Limb (tissue), 2 donors: ENCODE measurements around the gene SNAPC2.

Source experiments
- DNase-seq, 2 donors: peaks; one replicate each; pipeline ENCODE4 v3.0.0-alpha.2; 2016; ENCODE audit errors: extremely low spot score in 2 of 2

Gene SNAPC2

DNA sequence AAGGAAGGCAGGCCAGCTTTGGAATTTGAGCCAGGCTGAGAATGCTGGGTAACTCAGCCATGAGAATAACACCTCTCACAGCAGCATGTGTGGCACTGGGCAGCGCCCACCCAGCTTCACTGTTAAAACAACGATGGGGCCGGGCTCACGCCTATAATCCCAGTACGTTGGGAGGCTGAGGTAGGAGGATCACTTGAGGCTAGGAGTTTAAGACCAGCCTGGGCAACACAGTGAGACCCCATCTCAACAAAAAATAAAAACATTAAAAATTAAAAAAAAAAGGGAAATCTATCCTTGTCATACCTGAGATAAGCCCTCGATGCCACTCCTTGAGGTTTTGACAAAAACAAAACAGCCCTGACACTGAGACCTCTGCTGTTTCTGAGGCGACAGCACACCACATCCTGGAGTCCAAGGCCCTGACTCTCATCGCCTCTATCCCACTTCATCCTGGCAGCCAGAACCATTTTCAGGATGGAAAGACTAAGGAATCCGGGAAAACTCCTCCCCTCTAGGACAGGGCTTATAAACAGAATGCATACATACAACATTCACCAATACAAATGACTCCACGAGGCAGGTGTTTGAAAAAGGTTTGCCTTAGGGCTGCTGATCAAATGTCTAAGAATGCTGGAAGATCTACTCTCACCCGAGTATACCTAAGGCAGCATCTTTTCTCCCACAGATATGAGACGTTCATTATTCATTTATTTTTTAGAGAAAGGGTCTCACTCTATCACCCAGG, 46.0 kb downstream of the SNAPC2 start:
- DNase-seq, result no peak

DNA sequence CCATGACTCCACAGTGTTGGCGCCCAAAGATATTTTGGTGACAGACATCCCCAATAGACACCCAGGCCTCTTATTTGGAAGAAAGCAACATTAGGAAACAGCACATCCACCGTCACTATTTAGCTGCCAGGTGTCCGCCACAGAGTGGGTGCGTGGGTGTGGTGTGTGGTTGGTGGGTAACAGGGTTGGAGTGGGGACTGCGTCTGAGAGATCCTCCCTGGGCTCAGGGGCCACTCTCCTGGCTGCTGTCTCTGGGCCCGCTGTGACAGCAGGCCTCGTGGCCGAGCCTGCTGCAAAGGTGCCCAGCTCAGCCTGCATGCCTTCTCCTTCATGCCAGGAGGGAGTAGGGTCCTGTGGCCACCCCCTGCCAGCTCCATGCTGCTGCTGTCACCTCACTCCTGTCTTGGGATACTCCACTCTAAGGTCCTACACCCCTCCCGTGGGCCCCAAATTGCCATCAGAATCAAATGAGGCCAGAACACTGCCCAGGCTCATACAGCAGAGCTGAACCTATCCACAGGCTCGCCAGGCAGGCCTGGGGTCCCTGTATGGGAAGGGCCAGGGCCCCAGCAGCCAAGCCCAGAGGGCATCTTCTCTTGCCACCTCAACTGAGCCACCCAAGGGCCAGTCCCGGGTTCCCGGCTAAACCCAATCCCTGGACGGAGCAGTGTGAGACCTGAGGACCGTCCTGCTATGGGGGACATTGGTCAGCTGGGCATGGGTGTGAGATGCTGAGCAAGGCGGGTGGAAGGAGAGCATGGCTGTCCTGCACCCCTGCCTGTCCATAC, 48.1 kb downstream of the SNAPC2 start:
- DNase-seq, result no peak

DNA sequence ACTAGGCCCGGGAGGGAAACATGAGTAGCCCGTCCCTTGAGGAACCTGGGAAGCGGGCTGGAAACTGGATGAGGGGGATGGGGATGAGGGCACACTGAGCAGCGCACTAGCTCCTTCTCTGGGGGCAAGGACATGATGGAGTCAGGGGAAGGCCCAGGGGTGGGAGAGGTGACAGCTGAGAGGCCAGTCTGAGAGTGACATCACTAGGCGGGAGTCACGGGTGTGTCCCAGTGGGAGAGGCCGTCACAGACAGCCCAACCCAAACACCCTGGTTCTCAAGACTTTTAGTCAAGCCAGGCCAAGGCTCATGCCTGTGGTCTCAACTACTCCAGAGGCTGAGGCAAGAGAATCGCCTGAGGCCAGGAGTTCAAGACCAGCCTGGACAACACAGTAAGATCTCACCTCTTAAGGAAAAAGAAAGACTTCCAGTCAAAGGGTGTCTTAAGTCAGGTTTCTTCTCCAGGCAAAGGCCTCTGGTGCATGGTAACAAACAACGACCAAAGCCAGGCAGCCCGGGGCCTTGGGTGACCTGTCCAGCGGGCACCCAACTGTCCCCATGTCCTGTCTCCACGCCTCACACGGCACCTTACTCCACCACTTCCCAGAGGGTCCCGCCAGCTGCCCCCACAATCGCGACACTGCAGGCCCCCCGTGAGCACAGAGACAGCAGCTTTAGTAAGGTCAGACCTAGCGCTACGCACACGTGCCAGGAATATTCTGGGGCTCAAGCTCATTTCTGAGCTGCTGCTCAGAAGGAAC, 48.8 kb downstream of the SNAPC2 start:
- DNase-seq, result no peak

DNA sequence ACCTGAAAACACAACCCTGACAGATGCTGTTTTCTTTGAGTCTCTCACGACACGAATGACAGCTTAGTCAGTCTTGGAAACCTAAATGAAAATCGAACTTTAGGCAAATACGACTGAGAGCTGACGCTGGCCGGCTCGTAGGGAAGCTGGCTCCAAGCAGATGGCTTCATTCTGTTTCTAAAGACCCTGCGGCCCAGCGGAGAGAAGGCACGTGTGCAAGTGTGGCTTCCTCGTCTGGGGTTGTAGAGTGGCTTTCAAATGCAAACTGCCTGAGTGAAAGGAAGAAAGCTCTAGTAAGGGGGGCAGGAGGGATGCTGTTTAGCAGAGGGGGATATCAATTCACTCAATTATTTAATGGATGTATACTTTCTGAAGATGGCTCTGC, 49.4 kb downstream of the SNAPC2 start:
- no peak for DNase-seq

DNA sequence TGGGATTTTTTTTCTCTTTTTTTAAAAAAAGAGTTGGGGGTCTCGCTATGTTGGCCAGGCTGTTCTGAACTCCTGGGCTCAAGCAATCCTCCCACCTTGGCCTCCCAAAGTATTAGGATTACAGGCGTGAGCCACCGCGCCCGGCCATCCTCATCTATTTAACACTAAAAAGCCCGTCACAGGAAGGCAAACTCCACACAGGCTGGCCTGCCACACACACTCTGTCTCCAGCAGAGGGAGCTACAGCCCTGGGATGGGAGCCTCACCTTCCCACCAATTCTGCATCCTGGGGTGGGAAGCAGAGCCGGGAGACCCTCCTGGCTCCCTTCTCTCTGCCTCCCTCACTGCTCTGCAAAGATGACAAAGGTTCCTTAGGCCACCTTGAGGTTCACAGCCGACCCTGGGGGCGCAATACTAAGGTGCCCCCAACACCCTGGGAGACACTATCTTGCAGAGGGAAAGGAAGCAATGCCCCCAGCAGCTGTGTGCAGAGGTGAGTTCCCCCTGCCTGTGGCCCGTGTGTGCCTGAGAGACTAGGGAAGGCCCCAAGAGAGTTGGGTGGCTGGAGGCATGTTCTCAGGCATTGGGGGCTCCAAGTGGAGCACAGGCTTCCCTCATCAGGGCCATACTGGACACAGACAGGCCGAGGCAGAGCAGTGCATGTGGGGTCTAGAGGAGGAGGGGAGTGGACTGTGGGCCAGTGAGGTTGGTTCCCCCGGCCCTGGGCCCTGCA, 50.7 kb downstream of the SNAPC2 start:
- DNase-seq, result peak; percentile 3 to 55

DNA sequence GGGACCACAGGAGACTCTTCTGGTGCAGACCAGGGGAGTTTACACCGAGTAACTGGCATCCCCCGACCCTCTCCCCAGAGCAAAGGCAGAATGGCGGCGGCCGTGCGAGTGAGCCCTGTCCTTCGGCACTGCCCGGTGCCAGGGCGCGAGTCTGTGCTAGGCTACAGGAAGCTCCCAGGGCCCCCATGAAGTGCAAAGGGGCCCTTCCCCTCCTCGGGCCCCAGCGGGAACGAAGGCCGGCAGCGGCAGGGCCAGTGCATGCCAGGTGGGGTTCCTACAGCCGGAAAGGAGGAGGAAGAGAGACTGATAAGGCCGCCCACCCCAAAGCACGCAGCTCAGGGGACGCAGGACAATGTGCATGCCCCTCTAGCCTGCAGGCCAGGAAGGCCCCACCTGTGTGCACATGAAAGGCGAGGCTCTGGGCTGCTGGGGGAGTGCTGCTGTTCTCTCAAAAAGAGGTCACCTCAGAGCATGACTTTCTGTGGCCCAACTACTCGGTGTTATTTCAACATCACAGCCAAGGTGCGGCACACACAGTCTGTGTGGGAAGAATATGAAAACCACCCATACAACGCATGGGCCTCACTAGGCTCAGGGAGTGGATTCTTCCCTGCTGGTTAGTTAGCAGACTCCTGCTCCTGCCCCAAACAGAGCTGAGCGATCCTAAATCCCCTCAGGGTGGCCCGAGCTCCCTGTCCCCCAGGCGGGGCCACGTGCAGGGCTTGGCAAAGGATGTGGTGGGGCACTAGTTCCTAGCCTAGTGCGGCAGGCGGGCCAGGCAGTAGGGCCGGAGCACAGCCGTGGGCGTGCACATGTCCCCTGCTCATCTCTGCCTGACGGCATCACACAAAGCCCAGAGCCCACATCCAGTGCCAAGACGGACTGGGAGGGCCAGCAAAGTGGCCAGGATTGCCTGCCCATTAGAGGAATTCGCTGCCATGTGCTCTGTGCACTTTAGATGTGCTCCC, 51.7 kb downstream of the SNAPC2 start:
- DNase-seq, result no peak
